ENCODE measurements around the gene TOM1L2.

- no peak for TF ChIP-seq CTCF (IDR thresholded peaks at IDR 0.05; ENCODE audit: low read length)
- TF ChIP-seq EZH2phosphoT487 (IDR thresholded peaks at IDR 0.05; ENCODE audit: low read length): no peak
- TF ChIP-seq EZH2 (optimal IDR thresholded peaks at IDR 0.05; ENCODE audit: low read depth, low read length): no peak
These were observed 24.2 kb downstream of the TOM1L2 start for GRCh38 chr17:17947966-17948365.

All from MM.1S (cell line).